Measurements from ENCODE around the gene ZNF516.

The ZNF516 gene

DNA sequence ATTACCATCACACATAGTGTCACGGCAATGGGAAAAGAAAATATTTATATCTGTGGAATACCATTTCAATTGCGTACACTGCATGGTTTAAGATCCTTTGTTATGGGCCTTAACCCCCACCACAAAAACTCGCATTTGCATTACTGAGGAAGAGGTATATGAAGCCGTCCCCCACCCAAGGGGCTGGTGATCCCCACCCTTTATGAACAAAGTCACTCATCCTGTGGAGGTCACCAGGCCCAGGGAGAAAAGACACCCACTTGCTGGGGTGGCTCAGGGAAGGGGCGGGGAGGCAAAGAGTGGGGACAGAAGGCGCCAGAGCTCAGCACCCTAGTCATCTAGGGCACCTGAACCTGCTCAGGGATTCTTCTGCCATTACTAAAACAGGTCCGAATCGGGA lies 133.8 kb downstream of the ZNF516 start:
- no peak for DNase-seq

DNA sequence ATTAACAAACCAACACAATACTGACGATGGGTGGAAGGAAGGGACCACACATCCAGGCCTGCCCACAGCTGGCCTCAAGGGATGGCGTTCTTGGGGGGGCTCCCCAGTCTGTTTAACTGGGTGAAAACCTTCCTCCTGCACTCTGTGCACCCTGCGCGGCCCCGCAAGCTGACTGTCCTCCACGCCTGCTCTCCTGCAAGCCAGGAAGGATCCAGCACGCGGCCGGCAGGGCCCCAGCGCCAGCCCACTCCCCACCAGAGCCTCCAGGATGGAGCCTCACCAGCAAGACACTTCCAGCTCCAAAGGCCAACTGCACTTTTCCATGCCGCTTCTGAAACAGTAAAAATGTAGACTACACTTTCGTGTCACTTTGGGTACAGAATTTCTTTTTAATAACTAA lies 135.1 kb downstream of the ZNF516 start:
- DNase-seq, result no peak

DNA sequence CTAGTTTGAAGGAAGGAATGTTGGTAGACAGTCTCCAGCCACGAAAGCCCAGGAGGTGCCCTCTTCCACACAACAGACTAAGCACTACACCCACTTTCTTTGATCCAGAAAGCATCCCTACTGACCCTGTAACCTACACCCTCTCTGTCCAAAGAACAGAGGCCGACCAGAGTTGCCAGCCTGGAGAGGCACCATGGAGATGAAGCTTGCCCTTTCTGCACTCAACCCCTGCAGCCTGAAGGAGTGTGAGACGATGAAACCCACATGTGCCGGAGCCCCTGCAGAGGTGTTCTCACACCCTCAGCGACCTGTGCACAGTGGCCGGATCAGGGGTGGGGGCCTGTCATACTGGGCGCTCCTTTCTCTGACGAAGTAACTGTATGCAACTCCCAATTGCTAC lies 136.3 kb downstream of the ZNF516 start:
- no peak for DNase-seq

- no peak for DNase-seq
Measured at GRCh38 chr18:76357585-76358260, 137.3 kb downstream of the ZNF516 start.

GRCh38 chr18:76357174-76357573 lies 137.9 kb downstream of the ZNF516 start:
- DNase-seq, result no peak

- DNase-seq, result no peak
Measured at GRCh38 chr18:76356666-76357065, 138.4 kb downstream of the ZNF516 start.

DNA sequence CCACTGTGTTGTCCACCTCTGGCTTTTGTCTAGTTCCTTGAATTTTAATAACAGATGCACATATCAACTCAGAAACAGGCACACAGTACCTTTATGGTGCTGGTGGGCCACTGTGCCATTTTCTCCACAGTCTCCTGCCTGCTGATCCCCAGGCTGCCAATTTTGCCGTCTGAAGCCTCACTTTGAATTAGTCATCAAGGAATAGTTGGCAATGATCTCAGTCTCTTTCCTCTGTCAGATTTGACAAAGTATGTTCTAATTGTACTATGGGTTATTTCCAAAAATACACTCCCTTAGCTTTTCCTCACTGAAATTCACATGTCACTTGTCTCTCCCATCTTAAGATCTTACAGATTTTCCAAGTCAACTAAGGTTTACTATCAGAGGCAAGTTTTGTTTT lies 140.7 kb downstream of the ZNF516 start:
- DNase-seq, result no peak

DNA sequence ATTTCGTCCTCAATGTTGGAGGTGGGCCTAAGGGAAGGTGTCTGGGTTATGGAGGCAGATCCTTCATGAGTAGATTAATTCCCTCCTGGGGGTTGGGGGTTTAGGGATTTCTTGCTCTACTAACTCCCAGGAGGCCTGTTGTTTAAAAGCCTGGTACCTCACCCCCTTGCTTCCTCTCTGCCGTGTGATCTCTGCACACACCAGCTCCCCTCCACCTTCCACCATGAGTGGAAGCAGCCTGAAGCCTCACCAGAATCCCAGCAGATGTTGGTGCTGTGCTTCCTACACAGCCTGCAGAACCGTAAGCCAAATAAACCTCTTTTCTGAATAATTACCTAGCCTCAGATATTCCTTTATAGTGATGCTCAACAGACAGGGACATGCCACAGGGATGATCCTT lies 141.5 kb downstream of the ZNF516 start:
- no peak for DNase-seq

DNA sequence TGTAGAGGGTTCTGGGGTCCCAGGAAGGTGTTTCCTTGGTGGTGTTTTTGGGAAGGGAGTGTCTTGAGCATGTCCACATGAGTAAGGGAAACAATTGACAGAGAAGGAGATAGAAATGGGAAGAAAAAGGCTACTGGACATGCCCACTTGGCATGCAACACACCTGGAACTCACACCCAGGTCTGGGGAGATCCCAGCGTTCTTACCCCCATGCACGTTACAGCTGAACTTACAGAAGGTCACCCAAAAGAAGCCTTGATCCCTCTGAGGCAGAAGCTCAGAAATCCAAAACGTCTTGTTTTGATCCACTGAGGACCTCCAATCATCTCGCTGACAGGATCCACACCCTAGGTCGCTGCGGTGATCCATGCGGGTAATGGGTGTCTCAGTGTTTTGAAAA lies 142.0 kb downstream of the ZNF516 start:
- DNase-seq, result no peak

GRCh38 chr18:76351961-76352581 lies 143.0 kb downstream of the ZNF516 start:
- no peak for DNase-seq

DNA sequence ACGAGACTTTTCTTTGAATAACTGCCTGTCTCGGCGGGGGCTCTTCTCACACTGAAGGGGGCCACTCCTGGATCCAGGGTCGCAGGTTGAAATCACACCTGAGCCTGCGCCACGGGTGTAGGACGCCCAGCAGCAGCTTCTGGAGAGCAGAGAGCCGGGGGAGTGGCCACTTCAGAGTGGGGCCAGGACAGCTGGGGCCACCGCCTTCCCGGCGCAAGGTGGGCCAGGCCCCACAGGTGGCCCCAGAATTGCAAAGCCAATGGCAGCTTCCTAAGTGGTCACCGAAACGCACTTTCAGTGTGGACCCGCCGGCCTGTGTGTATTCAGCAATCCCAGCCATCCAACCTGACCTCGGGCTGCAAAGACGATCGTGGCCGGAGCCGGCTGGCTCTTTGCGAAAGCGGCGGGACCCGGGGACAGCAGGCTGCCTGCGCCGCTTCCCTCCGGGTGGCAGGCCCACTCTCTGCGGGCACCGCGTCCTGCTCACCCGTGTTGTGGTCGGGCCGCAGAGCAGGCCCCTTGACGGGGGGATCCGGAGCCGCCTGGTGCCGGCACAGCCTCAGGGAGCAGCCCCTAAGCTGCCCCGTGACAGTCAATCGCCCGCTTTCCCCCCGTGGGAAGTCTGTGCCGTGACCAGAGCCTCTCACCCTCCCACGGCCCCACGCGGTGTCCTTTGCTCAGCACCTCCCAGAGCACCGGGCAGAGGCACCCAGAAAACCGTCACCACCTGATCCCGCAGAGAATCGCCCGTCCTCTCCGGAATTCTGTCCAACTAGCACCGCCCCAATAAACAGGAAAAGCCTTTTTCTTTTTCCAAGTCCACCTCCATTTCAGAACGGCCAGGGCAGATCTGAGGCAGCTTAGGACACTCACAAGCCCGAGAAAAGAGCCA lies 144.7 kb downstream of the ZNF516 start:
- no peak for DNase-seq

DNA sequence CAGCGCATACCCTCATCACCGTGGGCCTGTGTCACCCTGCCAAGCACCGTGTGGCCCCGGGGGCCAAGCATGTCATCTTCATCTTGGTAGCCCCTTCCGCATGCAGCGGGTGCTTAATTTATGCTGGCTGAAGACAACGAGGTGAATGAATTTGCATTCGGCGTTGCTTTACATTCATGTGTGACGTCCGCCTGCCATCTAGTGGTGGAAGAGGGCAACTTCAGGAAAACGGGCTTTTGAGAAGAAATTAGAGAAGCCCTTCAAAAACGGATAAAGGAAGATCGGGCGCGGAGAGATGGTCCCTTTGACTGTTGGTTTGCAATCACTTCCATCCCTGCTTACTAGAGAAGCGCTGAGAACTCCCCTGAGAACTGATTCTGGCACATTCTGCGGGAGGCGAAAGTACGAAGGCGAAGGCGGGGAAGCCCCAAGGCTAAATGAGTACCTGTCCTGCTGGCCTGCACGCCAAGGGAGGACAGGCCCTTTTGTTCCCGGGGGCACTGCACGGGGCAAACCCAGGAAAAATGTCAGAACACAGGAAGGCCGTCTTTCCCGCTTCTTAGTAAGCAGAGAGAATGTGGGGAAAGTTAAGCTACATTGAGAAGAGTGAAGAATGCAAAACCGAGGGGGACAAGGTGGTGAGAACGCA lies 145.9 kb downstream of the ZNF516 start:
- peak; percentile 59 for DNase-seq

DNA sequence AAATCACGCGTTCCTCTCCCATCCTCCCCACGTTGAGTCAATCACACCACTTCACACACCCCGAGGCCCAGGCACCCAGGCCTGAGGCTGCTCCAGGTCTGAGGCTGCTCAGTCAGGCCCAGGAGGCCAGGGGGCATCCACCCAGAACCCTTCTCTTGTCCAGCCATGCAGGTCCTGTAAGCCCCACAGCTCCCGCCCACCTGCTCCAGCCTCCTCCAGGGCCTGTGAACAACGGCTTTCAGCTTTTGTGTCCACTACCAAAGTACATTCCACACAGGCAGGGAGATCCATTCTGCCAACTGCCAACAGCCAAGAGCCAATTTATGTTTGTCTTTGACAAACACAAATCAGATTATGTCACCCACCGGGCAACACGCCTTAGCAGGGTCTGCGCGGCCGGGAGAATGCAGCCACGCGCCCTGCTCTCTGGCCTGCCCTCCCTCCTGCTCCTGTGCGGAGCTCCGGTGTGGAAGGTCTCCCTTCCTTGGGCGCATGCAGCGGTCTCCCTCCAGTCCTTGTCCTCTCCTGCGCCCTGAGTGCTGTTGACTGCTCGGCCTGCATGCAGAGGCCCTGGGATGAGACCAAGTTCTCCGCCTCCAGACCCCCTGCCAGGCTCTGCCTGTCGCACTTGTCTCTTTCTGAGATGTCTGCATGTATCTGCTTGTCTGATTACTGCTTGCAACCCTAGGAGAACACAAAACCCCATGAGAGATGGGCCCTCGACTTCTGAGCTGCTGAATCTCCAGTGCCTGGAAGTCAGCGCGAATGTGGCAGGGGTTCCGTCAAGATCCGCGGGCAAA lies 146.6 kb downstream of the ZNF516 start:
- DNase-seq, result no peak

- DNase-seq, result no peak
Measured at GRCh38 chr18:76347341-76347740, 147.7 kb downstream of the ZNF516 start.

- no peak for DNase-seq
Measured at GRCh38 chr18:76346490-76347130, 148.4 kb downstream of the ZNF516 start.

GRCh38 chr18:76345901-76346300 lies 149.1 kb downstream of the ZNF516 start:
- no peak for DNase-seq

DNA sequence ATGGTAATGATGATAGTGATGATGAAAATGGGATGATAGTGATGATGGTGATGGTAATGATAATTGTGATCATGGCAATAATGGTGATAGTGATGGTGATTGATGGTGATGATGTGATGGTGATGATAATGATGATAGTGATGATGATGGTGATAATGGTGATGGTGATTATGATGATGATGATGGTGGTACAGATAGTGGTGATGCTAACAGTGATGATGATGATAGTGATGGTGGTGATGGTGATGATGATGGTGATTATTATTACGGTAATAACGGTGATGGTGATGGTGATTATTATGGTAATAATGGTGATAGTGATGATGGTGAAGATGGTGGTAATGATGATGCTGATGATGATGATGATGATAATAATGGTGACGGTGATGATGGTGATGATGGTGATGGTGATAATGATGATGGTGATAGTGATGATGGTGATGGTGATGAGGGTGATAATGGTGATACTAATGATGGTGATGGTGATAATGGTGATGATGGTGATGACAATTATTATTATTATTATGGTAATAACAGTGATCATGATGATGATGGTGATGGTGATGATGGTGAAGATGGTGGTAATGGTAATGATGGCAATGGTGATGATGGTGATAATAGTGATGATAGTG lies 151.0 kb downstream of the ZNF516 start:
- no peak for DNase-seq

DNA sequence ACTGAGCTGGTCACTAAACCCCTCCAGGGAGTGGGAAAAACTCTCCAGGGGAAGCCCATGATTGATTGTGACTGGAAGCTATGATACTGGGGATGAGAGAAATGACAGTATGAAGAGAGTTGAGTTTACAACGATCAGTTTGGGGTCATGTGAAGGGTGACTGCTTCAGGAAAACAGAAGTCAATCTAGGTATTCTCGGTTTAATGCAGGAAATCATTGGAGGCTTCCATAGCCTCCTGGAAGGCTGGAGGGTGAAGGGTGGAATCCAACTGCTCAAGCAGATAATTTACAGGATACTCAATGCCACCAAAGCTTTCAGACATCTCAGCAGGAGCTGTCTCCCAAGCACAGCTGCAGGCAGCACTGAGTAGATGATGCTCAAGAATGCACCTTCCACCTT lies 154.6 kb downstream of the ZNF516 start:
- DNase-seq, result no peak

- no peak for DNase-seq
Measured at GRCh38 chr18:76339246-76339620, 155.8 kb downstream of the ZNF516 start.

DNA sequence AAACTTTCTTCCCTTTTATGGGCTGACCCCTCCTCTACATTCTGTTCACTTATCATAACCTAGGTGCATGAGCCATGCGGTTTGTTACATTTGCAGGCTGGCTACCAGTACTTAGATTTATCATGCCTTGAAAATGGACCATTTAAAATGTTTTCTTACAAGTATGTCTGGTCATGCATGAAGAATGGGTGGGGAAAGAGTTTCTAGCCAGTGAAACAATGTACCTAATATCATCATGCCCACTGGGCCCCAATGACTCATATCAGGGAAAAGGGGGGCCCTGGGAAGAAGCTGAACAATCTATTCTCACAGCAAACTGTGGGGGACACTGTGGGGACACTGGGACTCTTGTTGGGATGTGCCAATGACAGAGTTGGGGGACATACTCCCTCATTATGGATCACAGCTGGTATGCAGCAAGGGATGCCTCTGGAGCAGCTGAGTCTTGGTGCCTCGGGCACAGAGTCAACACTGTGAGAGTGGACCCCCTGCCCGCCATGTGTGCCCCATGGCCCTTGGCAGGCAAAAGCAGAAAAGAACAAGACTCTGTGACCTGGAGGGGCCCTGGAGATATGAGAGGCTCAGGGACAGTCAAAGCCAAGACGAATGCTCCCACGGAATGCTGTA lies 156.3 kb downstream of the ZNF516 start:
- DNase-seq, result no peak

DNA sequence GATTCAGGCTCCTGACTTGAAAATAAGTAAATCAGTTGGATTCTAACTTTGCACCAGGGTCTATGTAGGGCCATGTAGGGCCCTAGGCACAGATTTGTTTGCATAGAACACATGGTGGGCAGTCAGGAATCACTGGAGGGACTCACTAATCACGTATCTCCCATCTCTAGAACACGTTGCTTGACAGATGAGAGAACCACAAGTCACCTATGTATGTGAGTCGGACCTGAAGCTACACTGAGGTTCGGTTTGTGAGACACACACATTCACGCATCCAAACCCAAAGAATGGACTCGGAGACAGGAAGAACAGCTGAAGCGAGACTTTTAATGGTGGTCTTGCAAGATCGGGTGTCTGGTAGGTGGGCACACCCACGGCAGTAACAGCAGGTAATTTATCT lies 157.0 kb downstream of the ZNF516 start:
- DNase-seq, result no peak

Measured in activated T-cell treated with anti-CD3 and anti-CD28 coated beads, Interleukin-2, amount 50 U/mL, for 1 hour (primary cell).